CD14-positive monocyte (primary cell): Measurements from ENCODE around the gene ACAP1. TPM values are rescaled to one million over a fixed set of nuclear protein-coding genes. Genes with fewer than 3 reads are reported as not detected.

Experiments used
- DNase-seq, 3 donors: peaks; one replicate each; pipeline ENCODE4 v3.0.0-alpha.2; 2011 to 2022
- H2AFZ ChIP-seq: 2 replicates; pipeline ENCODE4 v1.6.0; 2012; ENCODE audit warnings: mild to moderate bottlenecking, low read depth, low read length, inconsistent platforms; ENCODE audit not compliant: insufficient read depth, poor library complexity, severe bottlenecking
- H3K27ac ChIP-seq, 2 donors: 1 replicate in 1 of 2; 2 replicates in 1 of 2; pipeline ENCODE4 v1.5.1; 2012 to 2013; ENCODE audit warnings: low read length in 2 of 2, control low read depth in 1 of 2, inconsistent platforms in 1 of 2, low read depth in 1 of 2, mild to moderate bottlenecking in 1 of 2
- H3K27me3 ChIP-seq, 2 donors: one replicate each; pipeline versions ENCODE4 v1.6.0 to v1.6.1; 2011 to 2013; ENCODE audit warnings: low read length in 2 of 2; ENCODE audit not compliant: control insufficient read depth in 2 of 2, insufficient read depth in 2 of 2
- H3K36me3 ChIP-seq, 2 donors: replicated peaks in 1 of 2; 1 replicate in 1 of 2; 2 replicates in 1 of 2; pipeline versions ENCODE4 v1.5.1 to v1.6.1; 2012 to 2013; ENCODE audit warnings: low read length in 2 of 2, control low read depth in 1 of 2, inconsistent platforms in 1 of 2, mild to moderate bottlenecking in 1 of 2; ENCODE audit not compliant: insufficient read depth in 2 of 2, control insufficient read depth in 1 of 2
- H3K4me1 ChIP-seq, 2 donors: 1 replicate in 1 of 2; 2 replicates in 1 of 2; pipeline versions ENCODE4 v1.5.1 to v1.6.1; 2012 to 2013; ENCODE audit warnings: low read length in 2 of 2, control low read depth in 1 of 2, inconsistent platforms in 1 of 2, mild to moderate bottlenecking in 1 of 2, moderate library complexity in 1 of 2; ENCODE audit not compliant: insufficient read depth in 2 of 2, control insufficient read depth in 1 of 2
- H3K4me2 ChIP-seq: replicated peaks from 2 replicates; pipeline ENCODE3; 2012; ENCODE audit warnings: low read length, moderate library complexity, mild to moderate bottlenecking; ENCODE audit not compliant: poor library complexity, severe bottlenecking; ENCODE audit errors: extremely low read depth
- H3K4me3 ChIP-seq, 3 experiments: fragments of 200-600 bp in 1 of 3; sonication (generic) in 1 of 3; replicated peaks in 1 of 3; 1 replicate in 2 of 3; 2 replicates in 1 of 3; pipeline ENCODE4 v1.5.1; 2011 to 2013; ENCODE audit warnings: low read length in 3 of 3, mild to moderate bottlenecking in 3 of 3, control low read depth in 2 of 3, low read depth in 2 of 3, inconsistent platforms in 1 of 3, moderate library complexity in 1 of 3
- H3K79me2 ChIP-seq: 2 replicates; pipeline ENCODE4 v1.6.0; 2012; ENCODE audit warnings: mild to moderate bottlenecking, control low read depth, inconsistent platforms, low read length, moderate library complexity; ENCODE audit not compliant: insufficient read depth
- H3K9ac ChIP-seq: 2 replicates; pipeline ENCODE4 v1.6.0; 2017; ENCODE audit warnings: low read length, mild to moderate bottlenecking; ENCODE audit not compliant: insufficient read depth, poor library complexity, severe bottlenecking
- H3K9me3 ChIP-seq, 2 donors: replicated peaks in 1 of 2; 1 replicate in 1 of 2; 2 replicates in 1 of 2; pipeline versions ENCODE4 v1.5.1 to v1.6.1; 2012 to 2013; ENCODE audit warnings: low read length in 2 of 2, control low read depth in 1 of 2; ENCODE audit not compliant: control insufficient read depth in 1 of 2, insufficient read depth in 1 of 2
- H4K20me1 ChIP-seq: 2 replicates; pipeline ENCODE4 v1.6.0; 2012; ENCODE audit warnings: mild to moderate bottlenecking, low read length, control low read depth, moderate library complexity; ENCODE audit not compliant: insufficient read depth
- H3K27ac Mint-ChIP-seq, 7 donors: one replicate each; pipeline ENCODE4 v1.8.0; 2020; ENCODE audit warnings: mild to moderate bottlenecking in 7 of 7, mixed read lengths in 7 of 7, moderate library complexity in 6 of 7, inconsistent platforms in 2 of 7
- H3K27me3 Mint-ChIP-seq, 3 donors: one replicate each; pipeline ENCODE4 v1.8.0; 2021 to 2022; ENCODE audit warnings: low read depth in 3 of 3, mild to moderate bottlenecking in 3 of 3, mixed read lengths in 3 of 3, moderate library complexity in 3 of 3, inconsistent platforms in 1 of 3
- H3K36me3 Mint-ChIP-seq, 2 donors: one replicate each; pipeline ENCODE4 v1.8.0; 2020; ENCODE audit warnings: mixed read lengths in 2 of 2, inconsistent platforms in 1 of 2, mild to moderate bottlenecking in 1 of 2
- H3K4me1 Mint-ChIP-seq: one replicate; pipeline ENCODE4 v1.8.0; 2020; ENCODE audit warnings: mild to moderate bottlenecking, mixed read lengths
- H3K4me3 Mint-ChIP-seq, 2 donors: one replicate each; pipeline ENCODE4 v1.8.0; 2020; ENCODE audit warnings: mild to moderate bottlenecking in 2 of 2, mixed read lengths in 2 of 2, moderate library complexity in 1 of 2
- H3K9me3 Mint-ChIP-seq, 7 donors: one replicate each; pipeline ENCODE4 v1.8.0; 2020 to 2022; ENCODE audit warnings: mixed read lengths in 7 of 7, mild to moderate bottlenecking in 6 of 7, moderate library complexity in 6 of 7, inconsistent platforms in 2 of 7
- whole genome bisulfite sequencing: methylation state at CpG from one replicate; pipeline ENCODE4 v1.1.5; 2013; ENCODE audit warnings: missing lambda C conversion rate; ENCODE audit not compliant: insufficient coverage; 5-methylcytosine and 5-hydroxymethylcytosine counted together
- intact Hi-C, 2 donors: fragments of 100-400 bp; cut with micrococcal nuclease; formaldehyde crosslinking; loops; one replicate each; pipeline versions ENCODE4 v1.15.0 to v1.15.1; 2023
- polyA plus RNA-seq, 3 donors: library from polyadenylated mRNA; depleted of rRNA in 1 of 3; unstranded in 2 of 3; stranded (reverse) in 1 of 3; fragments of 300-500 nt in 2 of 3; fragments of >200 nt in 1 of 3; fragmentation: Illumina TruSeq in 2 of 3; gene quantifications; 1 replicate in 2 of 3; 2 replicates in 1 of 3; pipeline ENCODE4 v1.2.3, GENCODE V29; 2012 to 2021
- TF ChIP-seq, protein P1 (sequence below): fragments of 200-600 bp; IDR thresholded peaks from one replicate; pipeline ENCODE4 v1.8.0; 2022; ENCODE audit warnings: antibody characterized with exemption, mild to moderate bottlenecking

ACAP1 gene
- polyA plus RNA-seq, 3 donors, result 32.1 to 68.5 (median 40.5) TPM

DNA sequence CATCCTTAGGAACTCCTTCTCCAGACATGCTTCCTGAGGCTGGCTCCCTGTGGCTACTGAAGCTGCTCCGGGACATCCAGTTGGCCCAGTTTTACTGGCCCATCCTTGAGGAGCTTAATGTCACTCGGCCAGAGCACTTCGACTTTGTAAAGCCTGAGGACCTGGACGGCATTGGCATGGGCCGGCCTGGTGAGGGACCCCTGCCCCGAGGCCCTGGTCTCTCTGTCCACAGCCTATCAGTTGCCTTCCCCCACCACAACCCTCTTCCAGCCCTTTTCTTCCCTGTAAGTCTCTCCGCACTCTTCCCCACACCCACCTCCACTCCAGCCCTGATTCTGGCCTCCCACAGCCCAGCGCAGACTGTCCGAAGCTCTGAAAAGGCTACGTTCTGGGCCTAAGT is 46.6 kb downstream of the ACAP1 start:
- peaks cover 16 to 23% of the 10 kb centered on the region in 2 donors for H3K4me1 ChIP-seq
- peaks cover 0 to 4% of the 10 kb centered on the region in 2 donors for H3K36me3 ChIP-seq
- peaks cover 18% of the 10 kb centered on the region for H3K4me1 Mint-ChIP-seq
- WGBS, result 100% methylated on average over 5 of the region's 10 CpGs
- H2AFZ ChIP-seq, result no peak overlapping the region
- H3K27me3 ChIP-seq, result peaks cover 34 to 59% of the 10 kb centered on the region in 2 donors
- peak overlapping the region in 1 of 7 donors; percentile 47 for H3K27ac Mint-ChIP-seq
- peaks cover 14 to 17% of the 10 kb centered on the region in 2 donors for H3K36me3 Mint-ChIP-seq
- DNase-seq, result no peak
- H3K79me2 ChIP-seq, result no peaks in the 10 kb centered on the region
- H3K4me3 ChIP-seq, result no peak overlapping the region
- intact Hi-C loops, result no loop called here
- no peak overlapping the region for H3K9ac ChIP-seq
- no peaks in the 10 kb centered on the region for H3K9me3 ChIP-seq
- H3K27ac ChIP-seq, result no peak overlapping the region
- no peak overlapping the region for H3K4me2 ChIP-seq
- TF ChIP-seq, protein P1, sequence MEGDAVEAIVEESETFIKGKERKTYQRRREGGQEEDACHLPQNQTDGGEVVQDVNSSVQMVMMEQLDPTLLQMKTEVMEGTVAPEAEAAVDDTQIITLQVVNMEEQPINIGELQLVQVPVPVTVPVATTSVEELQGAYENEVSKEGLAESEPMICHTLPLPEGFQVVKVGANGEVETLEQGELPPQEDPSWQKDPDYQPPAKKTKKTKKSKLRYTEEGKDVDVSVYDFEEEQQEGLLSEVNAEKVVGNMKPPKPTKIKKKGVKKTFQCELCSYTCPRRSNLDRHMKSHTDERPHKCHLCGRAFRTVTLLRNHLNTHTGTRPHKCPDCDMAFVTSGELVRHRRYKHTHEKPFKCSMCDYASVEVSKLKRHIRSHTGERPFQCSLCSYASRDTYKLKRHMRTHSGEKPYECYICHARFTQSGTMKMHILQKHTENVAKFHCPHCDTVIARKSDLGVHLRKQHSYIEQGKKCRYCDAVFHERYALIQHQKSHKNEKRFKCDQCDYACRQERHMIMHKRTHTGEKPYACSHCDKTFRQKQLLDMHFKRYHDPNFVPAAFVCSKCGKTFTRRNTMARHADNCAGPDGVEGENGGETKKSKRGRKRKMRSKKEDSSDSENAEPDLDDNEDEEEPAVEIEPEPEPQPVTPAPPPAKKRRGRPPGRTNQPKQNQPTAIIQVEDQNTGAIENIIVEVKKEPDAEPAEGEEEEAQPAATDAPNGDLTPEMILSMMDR, result no peak
- H3K9me3 Mint-ChIP-seq, result peaks cover 7 to 21% (median 15%) of the 10 kb centered on the region in 7 donors
- H4K20me1 ChIP-seq, result no peaks in the 10 kb centered on the region
- H3K4me3 Mint-ChIP-seq, result peak overlapping the region in 1 of 2 donors; percentile 84
- peaks cover 50 to 73% (median 65%) of the 10 kb centered on the region in 3 donors for H3K27me3 Mint-ChIP-seq

DNA sequence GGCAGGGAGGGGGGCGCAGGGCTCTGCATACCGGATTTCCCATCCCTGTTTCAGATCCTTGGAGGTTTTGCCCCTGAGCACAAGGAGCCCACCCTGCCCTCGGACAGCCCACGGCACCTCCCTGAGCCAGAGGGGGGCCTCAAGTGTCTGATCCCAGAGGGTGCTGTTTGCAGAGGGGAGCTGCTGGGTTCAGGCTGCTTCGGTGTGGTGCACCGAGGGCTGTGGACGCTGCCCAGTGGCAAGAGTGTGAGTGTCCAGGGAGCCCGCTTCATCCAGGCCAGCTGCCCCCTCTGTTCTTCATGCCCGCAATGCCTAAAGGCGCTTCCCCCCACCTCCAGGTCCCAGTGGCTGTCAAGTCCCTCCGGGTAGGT is 47.0 kb downstream of the ACAP1 start:
- DNase-seq, result no peak
- Mint-ChIP-seq H3K36me3 (peaks cover 18 to 19% of the 10 kb centered on the region in 2 donors), H3K9me3 (peaks cover 7 to 19% (median 14%) of the 10 kb centered on the region in 7 donors), H3K27me3 (peaks cover 50 to 71% (median 63%) of the 10 kb centered on the region in 3 donors), H3K4me1 (peaks cover 18% of the 10 kb centered on the region), H3K4me3 (peak overlapping the region in 1 of 2 donors; percentile 84), H3K27ac (peak overlapping the region in 2 of 7 donors; percentile 25 to 47)
- H3K4me1 ChIP-seq, result peaks cover 16 to 23% of the 10 kb centered on the region in 2 donors
- no peaks in the 10 kb centered on the region for H3K9me3 ChIP-seq
- 92% methylated on average over 11 of the region's 11 CpGs for WGBS
- no peaks in the 10 kb centered on the region for H4K20me1 ChIP-seq
- H2AFZ ChIP-seq, result no peak overlapping the region
- H3K27me3 ChIP-seq, result peaks cover 34 to 59% of the 10 kb centered on the region in 2 donors
- no peaks in the 10 kb centered on the region for H3K79me2 ChIP-seq
- peaks cover 1 to 8% of the 10 kb centered on the region in 2 donors for H3K36me3 ChIP-seq
- H3K4me3 ChIP-seq, result no peak overlapping the region
- TF ChIP-seq, protein P1, result no peak
- intact Hi-C loops, result no loop called here
- peak overlapping the region; percentile 82 for H3K4me2 ChIP-seq
- H3K9ac ChIP-seq, result no peak overlapping the region
- no peak overlapping the region for H3K27ac ChIP-seq
